ENCODE measurements around the gene CELSR1. TPM values are rescaled to one million over a fixed set of nuclear protein-coding genes. Genes with fewer than 3 reads are reported as not detected.

Gene CELSR1
- total RNA-seq, 1 experiment from 2014 or later: 19.6 TPM

GRCh38 chr22:46572911-46573780 lies 35.7 kb upstream of the CELSR1 start:
- Histone ChIP-seq H3K27ac (ENCODE audit: low read depth, low read length) (no peak overlapping the region), H3K4me1 (ENCODE audit: control insufficient read depth in 1 of 2, insufficient read depth in 2 of 2, low read length in 2 of 2) (peaks cover 25 to 30% of the 10 kb centered on the region in 2 experiments), H3K79me2 (ENCODE audit: insufficient read depth, low read length) (peaks cover 7% of the 10 kb centered on the region; the same call in 1 of the 2 replicates), H3K9me3 (ENCODE audit: control insufficient read depth in 1 of 2, insufficient read depth in 1 of 2, low read depth in 1 of 2, low read length in 2 of 2) (no peaks in the 10 kb centered on the region; a peak in 1 of 4 replicates), H3K27me3 (ENCODE audit: insufficient read depth, low read length) (no peaks in the 10 kb centered on the region), H3K9me2 (ENCODE audit: insufficient read depth) (no peaks in the 10 kb centered on the region), H3K4me2 (ENCODE audit: low read length) (no peak overlapping the region), H3K9ac (ENCODE audit: low read length) (no peak overlapping the region), H2AFZ (ENCODE audit: low read depth, low read length, poor library complexity, severe bottlenecking) (no peak overlapping the region), H3K4me3 (replicated peaks in 1 of 2; ENCODE audit: low read depth in 1 of 2, low read length in 2 of 2) (no peak overlapping the region), H3K36me3 (ENCODE audit: control insufficient read depth in 1 of 2, insufficient read depth in 2 of 2, low read length in 2 of 2) (no peaks in the 10 kb centered on the region), H4K20me1 (ENCODE audit: insufficient read depth) (no peaks in the 10 kb centered on the region)
- RAD21 ChIA-PET (ENCODE audit: low non-redundant PET in 1 of 2, low total read pairs in 2 of 2, uncharacterized antibody in 2 of 2, unreplicated experiment in 2 of 2): no interaction called here
- CTCF ChIA-PET: no interaction called here
- DNase-seq (ENCODE audit: low read depth, low spot score) (no peak), ATAC-seq (no peak)
- POLR2A ChIA-PET: no interaction called here
- TF ChIP-seq ZFX (IDR thresholded peaks at IDR 0.05) (no peak), SRF (IDR thresholded peaks at IDR 0.05; ENCODE audit: low read depth) (no peak), YY1 (IDR thresholded peaks at IDR 0.05; ENCODE audit: extremely low read depth, insufficient replicate concordance, low read depth, low read length) (no peak), JUND (IDR thresholded peaks at IDR 0.05) (no peak), POLR2AphosphoS5 (IDR thresholded peaks at IDR 0.05; ENCODE audit: low read depth, low read length) (no peak), POLR2A (IDR thresholded peaks at IDR 0.05; ENCODE audit: borderline replicate concordance, extremely low read depth, insufficient read depth, insufficient read length) (no peak), EZH2 (IDR thresholded peaks at IDR 0.05) (no peak), SIN3A (IDR thresholded peaks at IDR 0.05; ENCODE audit: low read depth) (no peak), EGR1 (IDR thresholded peaks at IDR 0.05; ENCODE audit: low read depth) (no peak), FOSL1 (IDR thresholded peaks at IDR 0.05; ENCODE audit: low read depth) (no peak), ZBTB33 (IDR thresholded peaks at IDR 0.05; ENCODE audit: extremely low read depth, insufficient replicate concordance, low read length) (no peak), EZH2phosphoT487 (IDR thresholded peaks at IDR 0.05; ENCODE audit: borderline replicate concordance) (no peak), CEBPB (IDR thresholded peaks at IDR 0.05; ENCODE audit: low read depth) (no peak), ZNF274 (IDR thresholded peaks at IDR 0.05; ENCODE audit: low read depth, low read length) (no peak), TCF7L2 (IDR thresholded peaks at IDR 0.05; ENCODE audit: borderline replicate concordance, extremely low read depth, insufficient read depth, insufficient read length) (no peak), ELF1 (IDR thresholded peaks at IDR 0.05; ENCODE audit: borderline replicate concordance, low read depth) (no peak)
- TF ChIP-seq, protein P1, sequence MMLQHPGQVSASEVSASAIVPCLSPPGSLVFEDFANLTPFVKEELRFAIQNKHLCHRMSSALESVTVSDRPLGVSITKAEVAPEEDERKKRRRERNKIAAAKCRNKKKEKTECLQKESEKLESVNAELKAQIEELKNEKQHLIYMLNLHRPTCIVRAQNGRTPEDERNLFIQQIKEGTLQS (IDR thresholded peaks at IDR 0.05): no peak
- TF ChIP-seq, protein P2, sequence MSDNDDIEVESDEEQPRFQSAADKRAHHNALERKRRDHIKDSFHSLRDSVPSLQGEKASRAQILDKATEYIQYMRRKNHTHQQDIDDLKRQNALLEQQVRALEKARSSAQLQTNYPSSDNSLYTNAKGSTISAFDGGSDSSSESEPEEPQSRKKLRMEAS (IDR thresholded peaks at IDR 0.05): no peak
- TF ChIP-seq, protein P3, sequence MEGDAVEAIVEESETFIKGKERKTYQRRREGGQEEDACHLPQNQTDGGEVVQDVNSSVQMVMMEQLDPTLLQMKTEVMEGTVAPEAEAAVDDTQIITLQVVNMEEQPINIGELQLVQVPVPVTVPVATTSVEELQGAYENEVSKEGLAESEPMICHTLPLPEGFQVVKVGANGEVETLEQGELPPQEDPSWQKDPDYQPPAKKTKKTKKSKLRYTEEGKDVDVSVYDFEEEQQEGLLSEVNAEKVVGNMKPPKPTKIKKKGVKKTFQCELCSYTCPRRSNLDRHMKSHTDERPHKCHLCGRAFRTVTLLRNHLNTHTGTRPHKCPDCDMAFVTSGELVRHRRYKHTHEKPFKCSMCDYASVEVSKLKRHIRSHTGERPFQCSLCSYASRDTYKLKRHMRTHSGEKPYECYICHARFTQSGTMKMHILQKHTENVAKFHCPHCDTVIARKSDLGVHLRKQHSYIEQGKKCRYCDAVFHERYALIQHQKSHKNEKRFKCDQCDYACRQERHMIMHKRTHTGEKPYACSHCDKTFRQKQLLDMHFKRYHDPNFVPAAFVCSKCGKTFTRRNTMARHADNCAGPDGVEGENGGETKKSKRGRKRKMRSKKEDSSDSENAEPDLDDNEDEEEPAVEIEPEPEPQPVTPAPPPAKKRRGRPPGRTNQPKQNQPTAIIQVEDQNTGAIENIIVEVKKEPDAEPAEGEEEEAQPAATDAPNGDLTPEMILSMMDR (IDR thresholded peaks at IDR 0.05 in 2 of 3, conservative IDR thresholded peaks at IDR 0.05 in 1 of 3; ENCODE audit: borderline replicate concordance in 1 of 3, insufficient read depth in 1 of 3, low read depth in 2 of 3, low read length in 2 of 3): no peak
- intact Hi-C loops (cut with micrococcal nuclease): no loop called here
- BruUV-seq (replicated peaks): no TSS peak
